ENCODE measurements around the gene SEC31B.

SEC31B gene

DNA sequence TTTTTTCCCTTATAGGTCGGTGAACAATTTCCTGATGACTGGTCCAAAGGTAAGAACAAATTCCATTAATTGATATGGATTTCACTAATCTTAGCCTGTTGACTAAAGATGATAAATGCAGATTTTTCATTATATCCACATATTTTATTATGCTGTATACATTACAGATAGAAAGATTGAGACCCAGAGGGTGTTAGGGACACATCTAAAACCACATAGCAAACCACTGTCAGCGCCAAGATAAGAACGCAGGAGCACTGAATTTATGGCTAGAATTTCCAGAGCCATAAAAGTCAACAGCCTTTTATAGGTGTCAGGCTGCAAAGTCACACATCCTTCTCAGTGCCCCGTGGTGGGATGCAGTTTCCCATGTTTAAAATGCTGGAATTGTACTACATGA is 40.6 kb downstream of the SEC31B start (continued):
- TF ChIP-seq, protein P1, sequence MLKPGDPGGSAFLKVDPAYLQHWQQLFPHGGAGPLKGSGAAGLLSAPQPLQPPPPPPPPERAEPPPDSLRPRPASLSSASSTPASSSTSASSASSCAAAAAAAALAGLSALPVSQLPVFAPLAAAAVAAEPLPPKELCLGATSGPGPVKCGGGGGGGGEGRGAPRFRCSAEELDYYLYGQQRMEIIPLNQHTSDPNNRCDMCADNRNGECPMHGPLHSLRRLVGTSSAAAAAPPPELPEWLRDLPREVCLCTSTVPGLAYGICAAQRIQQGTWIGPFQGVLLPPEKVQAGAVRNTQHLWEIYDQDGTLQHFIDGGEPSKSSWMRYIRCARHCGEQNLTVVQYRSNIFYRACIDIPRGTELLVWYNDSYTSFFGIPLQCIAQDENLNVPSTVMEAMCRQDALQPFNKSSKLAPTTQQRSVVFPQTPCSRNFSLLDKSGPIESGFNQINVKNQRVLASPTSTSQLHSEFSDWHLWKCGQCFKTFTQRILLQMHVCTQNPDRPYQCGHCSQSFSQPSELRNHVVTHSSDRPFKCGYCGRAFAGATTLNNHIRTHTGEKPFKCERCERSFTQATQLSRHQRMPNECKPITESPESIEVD (tag by site-specific recombination; IDR thresholded peaks at IDR 0.05) = peak; percentile 70
- TF ChIP-seq ZSCAN5A (tag by site-specific recombination; IDR thresholded peaks at IDR 0.05) (no peak), ZNF350 (tag by site-specific recombination; IDR thresholded peaks at IDR 0.05) (no peak), ZNF660 (tag by site-specific recombination; IDR thresholded peaks at IDR 0.05) (no peak), ZNF155 (tag by site-specific recombination; IDR thresholded peaks at IDR 0.05) (no peak)

- Histone ChIP-seq H3K27ac (ENCODE audit: extremely low read depth, low read depth, low read length) (no peak overlapping the region), H3K9me3 (ENCODE audit: control insufficient read depth, insufficient read depth, low read depth, low read length) (no peaks in the 10 kb centered on the region), H3K36me3 (ENCODE audit: control insufficient read depth in 2 of 2, insufficient read depth in 1 of 2, low read length in 2 of 2) (no peaks in the 10 kb centered on the region), H3K4me3 (ENCODE audit: low read depth, low read length) (no peak overlapping the region), H3K4me1 (ENCODE audit: control insufficient read depth, insufficient read depth, low read length) (peaks cover 8% of the 10 kb centered on the region)
- POLR2A ChIA-PET = interaction anchor here (0.6 kb wide), 1 partner anchor 40 kb away, joined by 3 read pairs; no protein-coding TSS in a partner anchor
- TF ChIP-seq, protein P1 (tag by site-specific recombination; IDR thresholded peaks at IDR 0.05) = peak; percentile 73
- TF ChIP-seq ZNF155 (tag by site-specific recombination; IDR thresholded peaks at IDR 0.05) (no peak), ZNF354C (tag by site-specific recombination; IDR thresholded peaks at IDR 0.05; ENCODE audit: borderline replicate concordance, low read depth) (no peak), MZF1 (tag by site-specific recombination; IDR thresholded peaks at IDR 0.05; ENCODE audit: borderline replicate concordance) (no peak), ZNF513 (tag by site-specific recombination; IDR thresholded peaks at IDR 0.05) (no peak), ZNF10 (tag by site-specific recombination; IDR thresholded peaks at IDR 0.05) (0 out of 2 replicates have a peak, but pooled peaks have one; percentile 36), OVOL3 (tag by site-specific recombination; IDR thresholded peaks at IDR 0.05) (0 out of 2 replicates have a peak, but pooled peaks have one; percentile 19), HOXC10 (CRISPR knock-in tag; IDR thresholded peaks at IDR 0.05) (no peak), ZSCAN5A (tag by site-specific recombination; IDR thresholded peaks at IDR 0.05) (no peak), ZNF544 (tag by site-specific recombination; IDR thresholded peaks at IDR 0.05) (no peak), INSM2 (tag by site-specific recombination; IDR thresholded peaks at IDR 0.05) (peak; percentile 57), ZNF324 (tag by site-specific recombination; IDR thresholded peaks at IDR 0.05) (no peak), ZNF223 (tag by site-specific recombination; IDR thresholded peaks at IDR 0.05) (no peak)
- TF ChIP-seq, protein P2, sequence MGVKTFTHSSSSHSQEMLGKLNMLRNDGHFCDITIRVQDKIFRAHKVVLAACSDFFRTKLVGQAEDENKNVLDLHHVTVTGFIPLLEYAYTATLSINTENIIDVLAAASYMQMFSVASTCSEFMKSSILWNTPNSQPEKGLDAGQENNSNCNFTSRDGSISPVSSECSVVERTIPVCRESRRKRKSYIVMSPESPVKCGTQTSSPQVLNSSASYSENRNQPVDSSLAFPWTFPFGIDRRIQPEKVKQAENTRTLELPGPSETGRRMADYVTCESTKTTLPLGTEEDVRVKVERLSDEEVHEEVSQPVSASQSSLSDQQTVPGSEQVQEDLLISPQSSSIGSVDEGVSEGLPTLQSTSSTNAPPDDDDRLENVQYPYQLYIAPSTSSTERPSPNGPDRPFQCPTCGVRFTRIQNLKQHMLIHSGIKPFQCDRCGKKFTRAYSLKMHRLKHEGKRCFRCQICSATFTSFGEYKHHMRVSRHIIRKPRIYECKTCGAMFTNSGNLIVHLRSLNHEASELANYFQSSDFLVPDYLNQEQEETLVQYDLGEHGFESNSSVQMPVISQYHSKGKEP (tag by site-specific recombination; IDR thresholded peaks at IDR 0.05) = peak; percentile 40; the same call in 1 of the 2 replicates
- TF ChIP-seq, protein P3, sequence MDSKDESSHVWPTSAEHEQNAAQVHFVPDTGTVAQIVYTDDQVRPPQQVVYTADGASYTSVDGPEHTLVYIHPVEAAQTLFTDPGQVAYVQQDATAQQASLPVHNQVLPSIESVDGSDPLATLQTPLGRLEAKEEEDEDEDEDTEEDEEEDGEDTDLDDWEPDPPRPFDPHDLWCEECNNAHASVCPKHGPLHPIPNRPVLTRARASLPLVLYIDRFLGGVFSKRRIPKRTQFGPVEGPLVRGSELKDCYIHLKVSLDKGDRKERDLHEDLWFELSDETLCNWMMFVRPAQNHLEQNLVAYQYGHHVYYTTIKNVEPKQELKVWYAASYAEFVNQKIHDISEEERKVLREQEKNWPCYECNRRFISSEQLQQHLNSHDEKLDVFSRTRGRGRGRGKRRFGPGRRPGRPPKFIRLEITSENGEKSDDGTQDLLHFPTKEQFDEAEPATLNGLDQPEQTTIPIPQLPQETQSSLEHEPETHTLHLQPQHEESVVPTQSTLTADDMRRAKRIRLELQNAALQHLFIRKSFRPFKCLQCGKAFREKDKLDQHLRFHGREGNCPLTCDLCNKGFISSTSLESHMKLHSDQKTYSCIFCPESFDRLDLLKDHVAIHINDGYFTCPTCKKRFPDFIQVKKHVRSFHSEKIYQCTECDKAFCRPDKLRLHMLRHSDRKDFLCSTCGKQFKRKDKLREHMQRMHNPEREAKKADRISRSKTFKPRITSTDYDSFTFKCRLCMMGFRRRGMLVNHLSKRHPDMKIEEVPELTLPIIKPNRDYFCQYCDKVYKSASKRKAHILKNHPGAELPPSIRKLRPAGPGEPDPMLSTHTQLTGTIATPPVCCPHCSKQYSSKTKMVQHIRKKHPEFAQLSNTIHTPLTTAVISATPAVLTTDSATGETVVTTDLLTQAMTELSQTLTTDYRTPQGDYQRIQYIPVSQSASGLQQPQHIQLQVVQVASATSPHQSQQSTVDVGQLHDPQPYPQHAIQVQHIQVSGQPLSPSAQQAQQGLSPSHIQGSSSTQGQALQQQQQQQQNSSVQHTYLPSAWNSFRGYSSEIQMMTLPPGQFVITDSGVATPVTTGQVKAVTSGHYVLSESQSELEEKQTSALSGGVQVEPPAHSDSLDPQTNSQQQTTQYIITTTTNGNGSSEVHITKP (tag by site-specific recombination; IDR thresholded peaks at IDR 0.05) = peak; percentile 24; the same call in 1 of the 2 replicates
- CTCF ChIA-PET = interaction anchor here (2.0 kb wide), 1 partner anchor 41 kb away, joined by 9 read pairs; no protein-coding TSS in a partner anchor
These were observed 41.7 kb downstream of the SEC31B start for GRCh38 chr10:100477970-100478369.

Data from HEK293 (cell line).